IgD-negative memory B cell (primary cell): ENCODE measurements around the gene ARHGAP12. TPM values are rescaled to one million over a fixed set of nuclear protein-coding genes. Genes with fewer than 3 reads are reported as not detected.
"Not testable (repeated sequence)": the region's sequence is repeated elsewhere in the genome, so short reads cannot be mapped to it uniquely, and the experiment has no call there.

Source experiments
- H3K27ac Mint-ChIP-seq, 3 donors: one replicate each; pipeline ENCODE4 v1.8.0; 2020 to 2022; ENCODE audit warnings: mild to moderate bottlenecking in 3 of 3, mixed read lengths in 3 of 3, moderate library complexity in 1 of 3
- H3K27me3 Mint-ChIP-seq: one replicate; pipeline ENCODE4 v1.8.0; 2021; ENCODE audit warnings: mixed read lengths
- H3K36me3 Mint-ChIP-seq: one replicate; pipeline ENCODE4 v1.8.0; 2020; ENCODE audit warnings: mild to moderate bottlenecking, mixed read lengths
- H3K4me1 Mint-ChIP-seq, 3 donors: one replicate each; pipeline ENCODE4 v1.8.0; 2020 to 2022; ENCODE audit warnings: mixed read lengths in 3 of 3, mild to moderate bottlenecking in 1 of 3
- H3K4me3 Mint-ChIP-seq, 4 donors: one replicate each; pipeline ENCODE4 v1.8.0; 2020 to 2022; ENCODE audit warnings: mild to moderate bottlenecking in 4 of 4, mixed read lengths in 4 of 4, moderate library complexity in 3 of 4
- H3K9me3 Mint-ChIP-seq, 3 donors: one replicate each; pipeline ENCODE4 v1.8.0; 2020 to 2021; ENCODE audit warnings: mixed read lengths in 3 of 3, mild to moderate bottlenecking in 1 of 3
- polyA plus RNA-seq: library from polyadenylated mRNA; unstranded; fragments of 300-500 nt; fragmentation: Illumina TruSeq; gene quantifications from one replicate; pipeline ENCODE4 v1.2.3, GENCODE V29; 2021

Gene ARHGAP12
- polyA plus RNA-seq, 1 donor from 2014 or later: 10.0 TPM

GRCh38 chr10:31774299-31774900, 154.2 kb downstream of the ARHGAP12 start:
- Mint-ChIP-seq H3K4me1 (no peaks in the 10 kb centered on the region), H3K27me3 (peaks cover 1% of the 10 kb centered on the region), H3K9me3 (peaks cover 0 to 3% (median 0%) of the 10 kb centered on the region in 3 donors), H3K36me3 (no peaks in the 10 kb centered on the region), H3K27ac (no peak overlapping the region), H3K4me3 (no peak overlapping the region)

GRCh38 chr10:31773749-31774298, 154.8 kb downstream of the ARHGAP12 start:
- Mint-ChIP-seq H3K27ac (no peak overlapping the region), H3K36me3 (no peaks in the 10 kb centered on the region)

GRCh38 chr10:31771331-31771831, 157.2 kb downstream of the ARHGAP12 start:
- Mint-ChIP-seq H3K36me3 (no peaks in the 10 kb centered on the region), H3K9me3 (peaks cover 0 to 3% (median 0%) of the 10 kb centered on the region in 3 donors), H3K4me3 (no peak overlapping the region), H3K27me3 (no peaks in the 10 kb centered on the region), H3K27ac (no peak overlapping the region), H3K4me1 (no peaks in the 10 kb centered on the region)

More at GRCh38 chr10:31773749-31774298, 154.8 kb downstream of the ARHGAP12 start:
- Mint-ChIP-seq H3K4me1 (no peaks in the 10 kb centered on the region), H3K9me3 (peaks cover 0 to 3% (median 0%) of the 10 kb centered on the region in 3 donors), H3K27me3 (peaks cover 1% of the 10 kb centered on the region), H3K4me3 (no peak overlapping the region)

GRCh38 chr10:31770307-31770902, 158.2 kb downstream of the ARHGAP12 start:
- H3K9me3 Mint-ChIP-seq: no peaks in the 10 kb centered on the region
- no peaks in the 10 kb centered on the region for H3K4me1 Mint-ChIP-seq
- H3K36me3 Mint-ChIP-seq: no peaks in the 10 kb centered on the region
- no peaks in the 10 kb centered on the region for H3K27me3 Mint-ChIP-seq
- no peak overlapping the region for H3K4me3 Mint-ChIP-seq
- H3K27ac Mint-ChIP-seq: no peak overlapping the region

GRCh38 chr10:31769564-31769963, 159.1 kb downstream of the ARHGAP12 start:
- Mint-ChIP-seq H3K4me1 (no peaks in the 10 kb centered on the region), H3K4me3 (no peak overlapping the region)

GRCh38 chr10:31768935-31769334, 159.7 kb downstream of the ARHGAP12 start:
- not testable (repeated sequence) for H3K36me3 Mint-ChIP-seq, H3K4me3 Mint-ChIP-seq, H3K4me1 Mint-ChIP-seq, H3K27me3 Mint-ChIP-seq, H3K27ac Mint-ChIP-seq, H3K9me3 Mint-ChIP-seq

More at GRCh38 chr10:31769564-31769963, 159.1 kb downstream of the ARHGAP12 start:
- no peaks in the 10 kb centered on the region for H3K9me3 Mint-ChIP-seq
- H3K27me3 Mint-ChIP-seq: no peaks in the 10 kb centered on the region
- no peaks in the 10 kb centered on the region for H3K36me3 Mint-ChIP-seq
- H3K27ac Mint-ChIP-seq: no peak overlapping the region

GRCh38 chr10:31768467-31768866, 160.2 kb downstream of the ARHGAP12 start:
- no peaks in the 10 kb centered on the region for H3K36me3 Mint-ChIP-seq
- no peak overlapping the region for H3K27ac Mint-ChIP-seq
- no peak overlapping the region for H3K4me3 Mint-ChIP-seq
- H3K27me3 Mint-ChIP-seq: no peaks in the 10 kb centered on the region
- no peaks in the 10 kb centered on the region for H3K4me1 Mint-ChIP-seq
- H3K9me3 Mint-ChIP-seq: no peaks in the 10 kb centered on the region

GRCh38 chr10:31765541-31765940, 163.1 kb downstream of the ARHGAP12 start:
- no peaks in the 10 kb centered on the region for H3K27me3 Mint-ChIP-seq
- no peak overlapping the region for H3K27ac Mint-ChIP-seq
- H3K4me3 Mint-ChIP-seq: no peak overlapping the region
- H3K36me3 Mint-ChIP-seq: no peaks in the 10 kb centered on the region
- peaks cover 0 to 5% (median 1%) of the 10 kb centered on the region in 3 donors for H3K4me1 Mint-ChIP-seq
- H3K9me3 Mint-ChIP-seq: no peaks in the 10 kb centered on the region

GRCh38 chr10:31762316-31762715, 166.3 kb downstream of the ARHGAP12 start:
- Mint-ChIP-seq H3K36me3 (no peaks in the 10 kb centered on the region), H3K4me1 (peaks cover 4 to 12% (median 7%) of the 10 kb centered on the region in 3 donors), H3K9me3 (no peaks in the 10 kb centered on the region), H3K27ac (no peak overlapping the region), H3K4me3 (no peak overlapping the region), H3K27me3 (no peaks in the 10 kb centered on the region)

GRCh38 chr10:31761156-31761555, 167.5 kb downstream of the ARHGAP12 start:
- Mint-ChIP-seq H3K27me3 (no peaks in the 10 kb centered on the region), H3K4me1 (peaks cover 4 to 12% (median 7%) of the 10 kb centered on the region in 3 donors), H3K27ac (peak overlapping the region in 1 of 3 donors; percentile 68), H3K4me3 (peak overlapping the region; percentile 70 to 94 (median 90)), H3K36me3 (no peaks in the 10 kb centered on the region), H3K9me3 (no peaks in the 10 kb centered on the region)

GRCh38 chr10:31760674-31761081, 168.0 kb downstream of the ARHGAP12 start:
- Mint-ChIP-seq H3K36me3 (no peaks in the 10 kb centered on the region), H3K4me3 (peak overlapping the region; percentile 86 to 99 (median 94)), H3K27ac (peak overlapping the region; percentile 68 to 96 (median 95)), H3K9me3 (no peaks in the 10 kb centered on the region), H3K4me1 (peaks cover 4 to 12% (median 7%) of the 10 kb centered on the region in 3 donors), H3K27me3 (no peaks in the 10 kb centered on the region)

- no peaks in the 10 kb centered on the region for H3K36me3 Mint-ChIP-seq
- peaks cover 5 to 12% (median 7%) of the 10 kb centered on the region in 3 donors for H3K4me1 Mint-ChIP-seq
- H3K27ac Mint-ChIP-seq: peak overlapping the region; percentile 68 to 96 (median 95)
- H3K27me3 Mint-ChIP-seq: no peaks in the 10 kb centered on the region
- no peaks in the 10 kb centered on the region for H3K9me3 Mint-ChIP-seq
- H3K4me3 Mint-ChIP-seq: peak overlapping the region; percentile 86 to 99 (median 94)
Measured at GRCh38 chr10:31759799-31760626, 168.6 kb downstream of the ARHGAP12 start.

- peaks cover 5 to 12% (median 7%) of the 10 kb centered on the region in 3 donors for H3K4me1 Mint-ChIP-seq
- H3K27ac Mint-ChIP-seq: peak overlapping the region; percentile 47 to 95 (median 64)
Measured at GRCh38 chr10:31759124-31759798, 169.4 kb downstream of the ARHGAP12 start.

GRCh38 chr10:31758495-31758894, 170.1 kb downstream of the ARHGAP12 start:
- Mint-ChIP-seq H3K27me3 (no peaks in the 10 kb centered on the region), H3K36me3 (no peaks in the 10 kb centered on the region), H3K27ac (peak overlapping the region in 2 of 3 donors; percentile 47 to 84), H3K4me1 (peaks cover 5 to 14% (median 7%) of the 10 kb centered on the region in 3 donors), H3K4me3 (peak overlapping the region in 2 of 4 donors; percentile 57 to 86), H3K9me3 (no peaks in the 10 kb centered on the region)

More at GRCh38 chr10:31759124-31759798, 169.4 kb downstream of the ARHGAP12 start:
- no peaks in the 10 kb centered on the region for H3K27me3 Mint-ChIP-seq
- no peaks in the 10 kb centered on the region for H3K36me3 Mint-ChIP-seq
- no peaks in the 10 kb centered on the region for H3K9me3 Mint-ChIP-seq
- peak overlapping the region; percentile 86 to 99 (median 96) for H3K4me3 Mint-ChIP-seq
